NT2/D1 (cell line): ENCODE data around the gene D2HGDH.
A peak's percentile ranks its signal among the peaks of the same experiment; 100 is the strongest.
"Not testable (repeated sequence)": the region's sequence is repeated elsewhere in the genome, so short reads cannot be mapped to it uniquely, and the experiment has no call there.

Experiments used
- DNase-seq: peaks from one replicate; pipeline ENCODE4 v3.0.0-alpha.2; 2011; ENCODE audit warnings: low read depth, low spot score
- H3K27me3 ChIP-seq: 2 replicates; pipeline ENCODE4 v1.6.0; 2011; ENCODE audit warnings: mild to moderate bottlenecking; ENCODE audit not compliant: insufficient read length, insufficient read depth
- H3K36me3 ChIP-seq: 2 replicates; pipeline ENCODE4 v1.6.1; 2011; ENCODE audit warnings: mild to moderate bottlenecking, low read length, mixed read lengths; ENCODE audit not compliant: insufficient read depth, insufficient read length
- H3K4me1 ChIP-seq: 2 replicates; pipeline ENCODE4 v1.5.1; 2011; ENCODE audit not compliant: insufficient read depth, insufficient read length
- H3K4me3 ChIP-seq: 2 replicates; pipeline ENCODE4 v1.5.1; 2011; ENCODE audit warnings: low read depth; ENCODE audit not compliant: insufficient read length
- H3K9ac ChIP-seq: 2 replicates; pipeline ENCODE4 v1.6.0; 2011; ENCODE audit warnings: low read depth; ENCODE audit not compliant: insufficient read length
- H3K9me3 ChIP-seq: 2 replicates; pipeline ENCODE4 v1.5.1; 2011; ENCODE audit warnings: mild to moderate bottlenecking, low read length; ENCODE audit not compliant: insufficient read depth
- SUZ12 ChIP-seq: IDR thresholded peaks from 2 replicates; pipeline ENCODE4 v1.6.1; 2011; ENCODE audit not compliant: insufficient read length, insufficient read depth; ENCODE audit errors: extremely low read depth
- YY1 ChIP-seq: IDR thresholded peaks from 2 replicates; pipeline ENCODE4 v1.6.1; 2011; ENCODE audit not compliant: insufficient read length, insufficient read depth
- ZNF274 ChIP-seq: IDR thresholded peaks from 2 replicates; pipeline ENCODE4 v1.6.1; 2011; ENCODE audit warnings: mild to moderate bottlenecking, low read depth, low read length

The D2HGDH gene

GRCh38 chr2:241815477-241816430, 81.3 kb downstream of the D2HGDH start:
- no peak overlapping the region for H3K4me3 ChIP-seq
- TF ChIP-seq YY1 (no peak), ZNF274 (no peak), SUZ12 (no peak)
- DNase-seq: no peak

GRCh38 chr2:241816431-241817121, 82.1 kb downstream of the D2HGDH start:
- no peak for TF ChIP-seq SUZ12
- no peak for TF ChIP-seq ZNF274
- no peak for TF ChIP-seq YY1
- H3K36me3 ChIP-seq: no peaks in the 10 kb centered on the region
- no peak for DNase-seq
- H3K4me1 ChIP-seq: peaks cover 31% of the 10 kb centered on the region
- no peak overlapping the region for H3K4me3 ChIP-seq
- no peak overlapping the region for H3K9ac ChIP-seq
- H3K9me3 ChIP-seq: no peaks in the 10 kb centered on the region
- H3K27me3 ChIP-seq: no peaks in the 10 kb centered on the region

More at GRCh38 chr2:241815477-241816430, 81.3 kb downstream of the D2HGDH start:
- peaks cover 27% of the 10 kb centered on the region for H3K4me1 ChIP-seq
- no peaks in the 10 kb centered on the region for H3K9me3 ChIP-seq
- H3K9ac ChIP-seq: no peak overlapping the region
- H3K36me3 ChIP-seq: no peaks in the 10 kb centered on the region
- H3K27me3 ChIP-seq: no peaks in the 10 kb centered on the region

- Histone ChIP-seq H3K4me1 (peaks cover 38% of the 10 kb centered on the region), H3K9ac (peak overlapping the region; percentile 64), H3K36me3 (no peaks in the 10 kb centered on the region), H3K4me3 (no peak overlapping the region), H3K9me3 (no peaks in the 10 kb centered on the region), H3K27me3 (no peaks in the 10 kb centered on the region)
- TF ChIP-seq SUZ12 (no peak), YY1 (no peak), ZNF274 (no peak)
- no peak for DNase-seq
Observed at GRCh38 chr2:241817126-241817820, 82.8 kb downstream of the D2HGDH start.

GRCh38 chr2:241817821-241818215, 83.4 kb downstream of the D2HGDH start:
- not testable (repeated sequence) for H3K27me3 ChIP-seq, H3K9ac ChIP-seq, H3K36me3 ChIP-seq, H3K4me3 ChIP-seq, DNase-seq, H3K9me3 ChIP-seq
- H3K4me1 ChIP-seq: peaks cover 43% of the 10 kb centered on the region
